Measurements from ENCODE around the gene TRMO. TPM values are rescaled to one million over a fixed set of nuclear protein-coding genes. Genes with fewer than 3 reads are reported as not detected.

The TRMO gene
- total and polyA plus RNA-seq, 5 donors: 5.3 to 9.5 (median 7.8) TPM

GRCh38 chr9:97900738-97901565 is 21.3 kb downstream of the TRMO start:
- intact Hi-C loops (cut with DNase I): loop anchor here in 3 of 4 donors (2.0 to 5.0 kb wide), 2 partner anchors 189 to 190 kb away; no protein-coding TSS in a partner anchor
- no peak overlapping the region for H3K27ac ChIP-seq (ENCODE audit: low read length)
- no peak overlapping the region for H3K4me3 ChIP-seq (ENCODE audit: low read length)
- H3K4me1 ChIP-seq (ENCODE audit: control insufficient read depth, insufficient read depth, low read length): no peaks in the 10 kb centered on the region
- ATAC-seq (peak in 1 of 2 donors; percentile 49), DNase-seq (peak in 1 of 3 donors; percentile 62)
- no peaks in the 10 kb centered on the region for H3K27me3 ChIP-seq (ENCODE audit: control insufficient read depth, insufficient read depth)
- H3K9me3 ChIP-seq (ENCODE audit: control insufficient read depth, low read length): no peaks in the 10 kb centered on the region
- WGBS: 42% methylated on average over 5 of the region's 5 CpGs

GRCh38 chr9:97900103-97900737 is 22.1 kb downstream of the TRMO start:
- Histone ChIP-seq H3K27me3 (ENCODE audit: control insufficient read depth, insufficient read depth) (no peaks in the 10 kb centered on the region), H3K27ac (ENCODE audit: low read length) (no peak overlapping the region), H3K4me3 (ENCODE audit: low read length) (no peak overlapping the region), H3K9me3 (ENCODE audit: control insufficient read depth, low read length) (no peaks in the 10 kb centered on the region), H3K4me1 (ENCODE audit: control insufficient read depth, insufficient read depth, low read length) (no peaks in the 10 kb centered on the region)
- 70% methylated on average over 9 of the region's 9 CpGs for WGBS
- intact Hi-C loops (cut with DNase I): loop anchor here in 3 of 4 donors (2.0 to 5.0 kb wide), 2 partner anchors 188 to 189 kb away; no protein-coding TSS in a partner anchor
- DNase-seq: no peak
- ATAC-seq: peak in 1 of 2 donors; percentile 38

GRCh38 chr9:97895695-97896332 is 26.5 kb downstream of the TRMO start:
- intact Hi-C loops (cut with DNase I): loop anchor here in 1 of 4 donors (10.0 kb wide), 1 partner anchor 181 kb away; no protein-coding TSS in a partner anchor
- 74% methylated on average over 6 of the region's 6 CpGs for WGBS
- ATAC-seq: no peak

GRCh38 chr9:97895211-97895610 is 27.1 kb downstream of the TRMO start:
- no peak for DNase-seq
- Histone ChIP-seq H3K4me1 (ENCODE audit: control insufficient read depth, insufficient read depth, low read length) (no peaks in the 10 kb centered on the region), H3K9me3 (ENCODE audit: control insufficient read depth, low read length) (peaks cover 2% of the 10 kb centered on the region), H3K27ac (ENCODE audit: low read length) (no peak overlapping the region), H3K27me3 (ENCODE audit: control insufficient read depth, insufficient read depth) (no peaks in the 10 kb centered on the region), H3K4me3 (ENCODE audit: low read length) (no peak overlapping the region)
- WGBS: 89% methylated on average over 1 of the region's 1 CpG
- intact Hi-C loops (cut with DNase I): loop anchor here in 1 of 4 donors (10.0 kb wide), 1 partner anchor 180 kb away; no protein-coding TSS in a partner anchor
- ATAC-seq: no peak

More at GRCh38 chr9:97895695-97896332, 26.5 kb downstream of the TRMO start:
- no peak overlapping the region for H3K27ac ChIP-seq (ENCODE audit: low read length)
- H3K4me1 ChIP-seq (ENCODE audit: control insufficient read depth, insufficient read depth, low read length): no peaks in the 10 kb centered on the region
- H3K27me3 ChIP-seq (ENCODE audit: control insufficient read depth, insufficient read depth): no peaks in the 10 kb centered on the region
- H3K4me3 ChIP-seq (ENCODE audit: low read length): no peak overlapping the region
- DNase-seq: no peak
- peaks cover 2% of the 10 kb centered on the region for H3K9me3 ChIP-seq (ENCODE audit: control insufficient read depth, low read length)

GRCh38 chr9:97892421-97892820 is 29.9 kb downstream of the TRMO start:
- H3K4me1 ChIP-seq (ENCODE audit: control insufficient read depth, insufficient read depth, low read length): no peaks in the 10 kb centered on the region
- H3K4me3 ChIP-seq (ENCODE audit: low read length): no peak overlapping the region
- no peak overlapping the region for H3K27ac ChIP-seq (ENCODE audit: low read length)
- 85% methylated on average over 2 of the region's 2 CpGs for WGBS
- intact Hi-C loops (cut with DNase I): loop anchor here in 1 of 4 donors (10.0 kb wide), 1 partner anchor 178 kb away; no protein-coding TSS in a partner anchor
- DNase-seq (no peak), ATAC-seq (no peak)
- no peaks in the 10 kb centered on the region for H3K27me3 ChIP-seq (ENCODE audit: control insufficient read depth, insufficient read depth)
- peaks cover 2% of the 10 kb centered on the region for H3K9me3 ChIP-seq (ENCODE audit: control insufficient read depth, low read length)

GRCh38 chr9:97891736-97892135 is 30.6 kb downstream of the TRMO start:
- H3K27ac ChIP-seq (ENCODE audit: low read length): no peak overlapping the region
- H3K27me3 ChIP-seq (ENCODE audit: control insufficient read depth, insufficient read depth): no peaks in the 10 kb centered on the region
- no peak overlapping the region for H3K4me3 ChIP-seq (ENCODE audit: low read length)
- DNase-seq (no peak), ATAC-seq (no peak)
- 74% methylated on average over 5 of the region's 5 CpGs for WGBS
- no peaks in the 10 kb centered on the region for H3K4me1 ChIP-seq (ENCODE audit: control insufficient read depth, insufficient read depth, low read length)
- peaks cover 2% of the 10 kb centered on the region for H3K9me3 ChIP-seq (ENCODE audit: control insufficient read depth, low read length)
- intact Hi-C loops (cut with DNase I): loop anchor here in 1 of 4 donors (10.0 kb wide), 1 partner anchor 177 kb away; no protein-coding TSS in a partner anchor

GRCh38 chr9:97889941-97890887 is 32.1 kb downstream of the TRMO start:
- Histone ChIP-seq H3K4me1 (ENCODE audit: control insufficient read depth, insufficient read depth, low read length) (no peaks in the 10 kb centered on the region), H3K9me3 (ENCODE audit: control insufficient read depth, low read length) (peaks cover 2% of the 10 kb centered on the region), H3K27me3 (ENCODE audit: control insufficient read depth, insufficient read depth) (no peaks in the 10 kb centered on the region), H3K4me3 (ENCODE audit: low read length) (no peak overlapping the region), H3K27ac (ENCODE audit: low read length) (no peak overlapping the region)
- intact Hi-C loops (cut with DNase I): loop anchor here in 1 of 4 donors (10.0 kb wide), 1 partner anchor 175 kb away; no protein-coding TSS in a partner anchor
- ATAC-seq (no peak), DNase-seq (no peak)
- WGBS: 43% methylated on average over 9 of the region's 9 CpGs

- WGBS: 54% methylated on average over 4 of the region's 4 CpGs
- Histone ChIP-seq H3K27ac (ENCODE audit: low read length) (no peak overlapping the region), H3K4me1 (ENCODE audit: control insufficient read depth, insufficient read depth, low read length) (peaks cover 2% of the 10 kb centered on the region), H3K27me3 (ENCODE audit: control insufficient read depth, insufficient read depth) (no peaks in the 10 kb centered on the region), H3K4me3 (ENCODE audit: low read length) (no peak overlapping the region), H3K9me3 (ENCODE audit: control insufficient read depth, low read length) (no peaks in the 10 kb centered on the region)
- intact Hi-C loops (cut with DNase I): no loop called here
- ATAC-seq: peak in 1 of 2 donors; percentile 40
- peak in 1 of 3 donors; percentile 36 for DNase-seq
Measured at GRCh38 chr9:97880336-97880735, 42.0 kb downstream of the TRMO start.

- H3K9me3 ChIP-seq (ENCODE audit: control insufficient read depth, low read length): no peaks in the 10 kb centered on the region
- WGBS: 95% methylated on average over 3 of the region's 3 CpGs
- intact Hi-C loops (cut with DNase I): no loop called here
- no peaks in the 10 kb centered on the region for H3K27me3 ChIP-seq (ENCODE audit: control insufficient read depth, insufficient read depth)
- no peak for DNase-seq
- H3K27ac ChIP-seq (ENCODE audit: low read length): no peak overlapping the region
- no peak overlapping the region for H3K4me3 ChIP-seq (ENCODE audit: low read length)
- H3K4me1 ChIP-seq (ENCODE audit: control insufficient read depth, insufficient read depth, low read length): peaks cover 2% of the 10 kb centered on the region
- no peak for ATAC-seq
Measured at GRCh38 chr9:97876061-97876460, 46.2 kb downstream of the TRMO start.

GRCh38 chr9:97875111-97875510 is 47.2 kb downstream of the TRMO start:
- no peak overlapping the region for H3K27ac ChIP-seq (ENCODE audit: low read length)
- no peaks in the 10 kb centered on the region for H3K27me3 ChIP-seq (ENCODE audit: control insufficient read depth, insufficient read depth)
- ATAC-seq (no peak), DNase-seq (no peak)
- intact Hi-C loops (cut with DNase I): no loop called here
- WGBS: 89% methylated on average over 5 of the region's 5 CpGs
- H3K9me3 ChIP-seq (ENCODE audit: control insufficient read depth, low read length): no peaks in the 10 kb centered on the region
- H3K4me3 ChIP-seq (ENCODE audit: low read length): no peak overlapping the region
- H3K4me1 ChIP-seq (ENCODE audit: control insufficient read depth, insufficient read depth, low read length): no peaks in the 10 kb centered on the region

Data from right cardiac atrium (tissue), 5 donors.